ENCODE measurements around the gene GALP.
"Not testable (repeated sequence)": the region's sequence is repeated elsewhere in the genome, so short reads cannot be mapped to it uniquely, and the experiment has no call there.

GALP gene

DNA sequence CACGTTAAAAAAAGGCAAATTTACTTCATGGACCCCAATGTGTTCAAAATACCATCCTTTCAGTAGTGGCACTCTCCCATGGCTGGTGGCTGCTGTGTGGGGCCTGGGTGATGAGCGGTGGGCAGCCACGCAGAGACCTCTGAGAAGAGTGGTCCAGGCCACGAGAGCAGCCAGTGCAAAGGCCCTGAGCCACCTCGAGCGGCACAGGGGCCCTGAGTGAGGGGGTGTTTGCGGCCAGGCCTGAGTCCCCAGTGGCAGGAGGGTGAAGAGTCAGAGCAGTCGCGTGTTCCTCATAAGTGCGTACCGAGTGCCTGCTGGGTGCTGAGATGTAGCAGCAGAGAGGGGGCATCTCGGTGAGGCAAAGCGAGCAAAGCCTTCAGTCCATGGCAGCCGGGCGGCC, 27.7 kb upstream of the GALP start:
- no peak for DNase-seq (ENCODE audit: low spot score)

- DNase-seq (ENCODE audit: low spot score), result not testable (repeated sequence)
Observed at GRCh38 chr19:56148955-56149655, 26.7 kb upstream of the GALP start.

GRCh38 chr19:56149656-56150038, 26.2 kb upstream of the GALP start:
- no peak for DNase-seq (ENCODE audit: low spot score)

DNA sequence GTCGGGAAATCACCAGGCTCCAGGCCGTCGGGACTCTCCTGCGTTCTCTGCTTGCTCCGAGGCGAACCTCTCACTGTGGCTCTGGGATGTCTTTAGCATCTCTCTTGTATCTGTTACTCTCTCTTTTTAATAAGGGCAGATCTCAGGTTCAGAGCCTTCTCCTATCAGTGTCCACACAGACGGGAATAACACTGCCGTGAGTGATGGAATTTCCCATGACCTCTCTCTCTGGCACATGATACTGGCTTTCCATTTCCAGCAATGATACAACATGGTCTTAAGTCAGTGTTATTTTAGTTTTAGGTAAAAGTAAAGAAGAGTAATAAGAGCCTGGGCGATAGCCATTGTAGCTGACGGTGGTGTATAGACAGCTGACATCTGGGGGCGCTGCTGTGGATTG, 25.4 kb upstream of the GALP start:
- DNase-seq (ENCODE audit: low spot score), result no peak

DNA sequence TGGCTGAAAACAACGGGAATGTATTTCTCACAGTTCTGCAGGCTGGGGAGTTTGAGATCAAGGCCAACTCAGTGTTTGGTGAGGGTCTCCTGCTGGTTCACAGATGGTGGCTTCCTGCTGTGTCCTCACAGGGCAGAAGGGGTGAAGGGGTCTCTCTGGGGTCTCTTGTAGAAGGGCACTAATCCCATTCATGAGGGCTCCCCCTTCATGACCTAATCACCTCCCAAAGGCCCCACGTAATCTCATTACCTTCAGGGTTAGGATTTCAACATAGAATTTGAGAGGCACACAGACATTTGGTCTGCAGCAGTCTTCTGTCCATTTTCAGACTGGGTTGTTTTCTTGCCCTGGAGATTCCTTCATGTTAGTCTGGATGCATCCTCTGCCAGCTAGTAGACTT, 23.2 kb upstream of the GALP start:
- no peak for DNase-seq (ENCODE audit: low spot score)

- DNase-seq (ENCODE audit: low spot score), result no peak
Observed at GRCh38 chr19:56153507-56153906, 22.3 kb upstream of the GALP start.

DNA sequence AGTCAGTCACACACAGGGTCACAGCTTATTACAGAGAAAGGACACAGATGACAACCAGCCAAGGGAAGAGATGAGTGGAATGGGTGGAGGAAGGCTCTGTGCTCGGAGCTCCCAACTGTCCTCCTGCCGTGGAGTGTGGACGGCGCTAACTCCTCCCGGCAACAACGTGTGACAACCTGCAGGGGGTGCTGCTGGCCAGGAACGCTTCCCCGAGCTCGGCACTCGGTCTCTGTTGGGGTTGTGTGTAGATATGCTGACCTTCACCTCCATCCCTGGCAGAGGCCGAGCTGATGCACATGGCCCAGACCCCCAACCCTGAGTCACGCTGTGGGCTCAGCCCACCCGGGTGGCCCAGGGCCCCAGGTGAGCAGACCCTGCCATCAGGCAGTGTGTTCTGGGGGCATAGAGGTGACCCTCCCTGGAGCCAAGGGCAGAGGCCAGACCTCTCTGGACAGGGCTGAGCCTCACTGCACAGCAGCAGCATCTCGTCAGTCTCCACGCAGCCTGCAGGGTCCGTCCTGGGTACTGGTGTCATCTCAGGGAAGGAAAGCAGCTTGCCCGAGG, 20.6 kb upstream of the GALP start:
- no peak for DNase-seq (ENCODE audit: low spot score)

- DNase-seq (ENCODE audit: low spot score), result no peak
Observed at GRCh38 chr19:56156768-56157167, 19.0 kb upstream of the GALP start.

- DNase-seq (ENCODE audit: low spot score), result no peak
Observed at GRCh38 chr19:56158170-56158757, 17.5 kb upstream of the GALP start.

DNA sequence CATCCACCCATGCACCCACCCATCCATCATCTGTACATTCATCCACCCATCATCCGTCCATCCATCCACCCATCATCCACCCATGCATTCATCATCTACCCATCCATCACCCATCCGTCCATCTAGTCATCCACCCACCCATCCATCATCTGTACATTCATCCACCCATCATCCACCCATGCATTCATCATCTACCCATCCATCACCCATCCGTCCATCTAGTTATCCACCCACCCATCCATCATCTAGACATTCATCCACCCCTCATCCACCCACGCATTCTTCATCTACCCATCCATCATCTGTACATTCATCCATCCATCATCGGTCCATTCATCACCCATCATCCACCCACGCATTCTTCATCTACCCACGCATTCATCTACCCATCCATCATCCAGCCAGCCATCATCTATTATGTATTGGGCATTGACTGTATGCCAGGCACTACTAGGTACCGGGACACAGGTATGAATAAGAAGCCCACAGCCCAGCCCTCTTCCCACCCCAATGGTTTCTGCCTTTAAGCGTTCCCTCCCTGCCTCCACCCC, 16.7 kb upstream of the GALP start:
- no peak for DNase-seq (ENCODE audit: low spot score)

DNA sequence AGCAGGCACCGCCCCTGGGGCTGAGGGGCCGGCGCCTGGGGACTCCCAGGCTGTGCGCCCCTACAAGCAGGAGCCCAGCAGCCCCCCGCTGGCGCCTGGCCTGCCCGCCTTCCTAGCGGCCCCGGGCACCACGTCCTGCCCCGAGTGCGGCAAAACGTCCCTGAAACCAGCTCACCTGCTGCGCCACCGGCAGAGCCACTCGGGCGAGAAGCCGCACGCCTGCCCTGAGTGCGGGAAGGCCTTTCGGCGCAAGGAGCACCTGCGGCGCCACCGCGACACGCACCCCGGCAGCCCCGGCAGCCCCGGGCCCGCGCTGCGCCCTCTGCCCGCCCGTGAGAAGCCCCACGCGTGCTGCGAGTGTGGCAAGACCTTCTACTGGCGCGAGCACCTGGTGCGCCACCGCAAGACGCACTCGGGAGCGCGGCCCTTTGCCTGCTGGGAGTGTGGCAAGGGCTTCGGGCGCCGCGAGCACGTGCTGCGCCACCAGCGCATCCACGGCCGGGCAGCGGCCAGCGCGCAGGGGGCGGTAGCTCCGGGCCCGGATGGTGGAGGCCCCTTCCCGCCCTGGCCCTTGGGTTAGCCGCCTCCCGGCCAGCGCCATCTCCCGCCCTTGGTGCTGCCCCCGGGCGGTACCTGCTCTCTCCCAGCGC, 16.1 kb upstream of the GALP start:
- DNase-seq (ENCODE audit: low spot score), result no peak

DNA sequence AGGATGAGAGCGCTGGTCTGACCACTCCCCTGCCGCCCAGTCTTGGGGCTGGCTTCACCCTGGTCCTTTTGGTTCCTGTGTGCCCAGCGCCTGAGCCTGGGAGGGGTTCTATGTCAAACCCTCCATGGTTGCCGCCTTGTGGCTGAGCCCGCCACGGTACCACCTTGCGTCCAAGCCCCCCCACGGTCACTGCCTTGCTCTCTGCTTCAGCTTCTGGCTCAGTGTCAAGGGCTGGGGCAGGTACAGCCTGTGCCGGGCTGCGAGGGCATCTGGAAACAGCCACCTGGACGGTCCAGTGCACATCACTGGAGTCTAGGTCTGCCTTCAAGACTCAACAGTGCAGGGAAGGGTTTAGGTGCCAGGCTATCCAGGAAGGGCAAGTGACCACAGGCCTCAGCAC, 14.3 kb upstream of the GALP start:
- no peak for DNase-seq (ENCODE audit: low spot score)

GRCh38 chr19:56162258-56162657, 13.6 kb upstream of the GALP start:
- DNase-seq (ENCODE audit: low spot score), result no peak

- DNase-seq (ENCODE audit: low spot score), result no peak
Observed at GRCh38 chr19:56163097-56163496, 12.7 kb upstream of the GALP start.

GRCh38 chr19:56167064-56167578, 8.7 kb upstream of the GALP start:
- DNase-seq (ENCODE audit: low spot score), result no peak

DNA sequence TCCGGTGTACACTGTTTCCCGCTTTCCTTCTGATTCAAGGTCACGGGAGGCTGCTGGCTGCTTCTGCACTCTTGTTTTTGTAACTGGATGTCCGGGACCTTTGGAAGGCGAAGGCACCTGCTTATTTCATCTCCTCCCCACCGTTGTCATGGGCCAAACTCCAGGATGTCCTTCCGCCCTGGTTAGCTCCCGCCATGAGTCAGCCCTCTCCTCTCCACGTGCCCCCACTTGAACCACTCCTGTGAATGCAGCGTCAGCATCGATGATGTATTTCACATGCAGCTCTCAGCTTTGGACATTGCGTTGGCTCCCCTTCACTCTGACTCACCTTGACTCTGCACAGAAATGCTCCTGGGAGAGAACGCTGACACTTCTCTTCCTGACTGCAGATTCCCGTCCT, 5.5 kb upstream of the GALP start:
- no peak for DNase-seq (ENCODE audit: low spot score)

- DNase-seq (ENCODE audit: low spot score), result no peak
Observed at GRCh38 chr19:56174086-56174485, 1.7 kb upstream of the GALP start.

DNA sequence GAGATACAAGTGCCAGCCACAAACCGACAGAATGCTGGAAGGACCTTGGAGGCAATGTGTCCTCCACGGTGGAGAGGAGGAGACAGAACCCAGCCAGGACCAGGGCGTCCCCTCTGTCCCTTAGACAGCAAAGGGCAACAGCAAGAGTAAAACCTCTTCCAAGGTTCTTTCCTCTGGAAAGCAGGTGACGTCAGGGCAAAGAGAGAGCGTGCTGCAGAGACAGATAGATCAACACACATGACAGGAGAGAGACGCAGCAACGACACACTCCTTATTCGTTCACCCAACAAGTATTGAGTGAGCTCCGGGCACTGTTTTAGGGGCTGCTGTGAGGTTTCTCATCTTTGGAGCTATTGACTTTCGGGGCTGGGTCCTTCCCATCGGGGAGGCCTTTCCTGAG, 1.3 kb upstream of the GALP start:
- no peak for DNase-seq (ENCODE audit: low spot score)

DNA sequence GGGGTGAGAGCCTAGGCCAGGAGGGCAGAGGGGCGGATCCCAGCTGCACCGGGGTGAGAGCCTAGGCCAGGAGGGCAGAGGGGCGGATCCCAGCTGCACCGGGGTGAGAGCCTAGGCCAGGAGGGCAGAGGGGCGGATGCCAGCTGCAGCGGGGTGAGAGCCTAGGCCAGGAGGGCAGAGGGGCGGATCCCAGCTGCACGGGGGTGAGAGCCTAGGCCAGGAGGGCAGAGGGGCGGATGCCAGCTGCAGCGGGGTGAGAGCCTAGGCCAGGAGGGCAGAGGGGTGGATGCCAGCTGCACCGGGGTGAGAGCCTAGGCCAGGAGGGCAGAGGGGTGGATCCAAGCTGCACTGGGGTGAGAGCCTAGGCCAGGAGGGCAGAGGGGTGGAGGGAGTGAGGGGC, 502 bp downstream of the GALP start:
- not testable (repeated sequence) for DNase-seq (ENCODE audit: low spot score)

- DNase-seq (ENCODE audit: low spot score), result no peak
Observed at GRCh38 chr19:56176881-56177280, 1.1 kb downstream of the GALP start.

DNA sequence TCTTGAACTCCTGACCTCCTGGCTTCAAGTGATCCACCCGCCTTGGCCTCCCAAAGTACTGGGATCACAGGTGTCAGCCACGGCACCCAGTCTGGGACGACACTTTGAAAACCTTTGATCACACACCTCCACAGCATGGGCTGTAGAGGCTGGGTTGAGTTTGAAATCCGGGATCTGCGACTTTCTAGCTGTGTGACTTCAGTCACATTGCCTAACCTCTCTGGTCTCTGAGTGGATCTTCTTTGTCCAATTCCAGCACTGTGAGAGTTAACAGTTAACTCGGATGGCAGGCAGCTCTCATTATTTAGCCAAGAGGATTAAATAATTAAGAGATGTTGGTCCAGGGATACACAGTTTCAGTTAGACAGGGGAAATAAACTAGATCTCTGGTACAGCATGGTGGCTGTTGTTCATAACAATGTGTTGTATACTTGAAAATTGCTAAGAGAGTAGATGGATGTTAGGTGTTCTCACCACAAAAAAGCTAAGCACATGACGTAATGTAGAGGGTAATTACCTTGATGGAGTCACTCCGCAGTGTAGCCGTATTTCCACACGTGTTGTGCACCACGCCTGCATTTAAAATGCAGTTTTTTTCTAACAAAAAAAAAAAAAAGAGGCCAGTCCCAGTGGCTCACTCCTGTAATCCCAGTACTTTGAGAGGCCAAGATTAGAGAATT, 1.9 kb downstream of the GALP start:
- no peak for DNase-seq (ENCODE audit: low spot score)

GRCh38 chr19:56189785-56190184, 14.0 kb downstream of the GALP start:
- no peak for DNase-seq (ENCODE audit: low spot score)

All from hematopoietic multipotent progenitor cell treated with erythropoietin and hydrocortisone succinate and interleukin-3 and kit ligand, for 15 days (in vitro differentiated cells).